HG03558 (cell line): ENCODE measurements around the gene SYNJ2.
"Not testable (repeated sequence)": the region's sequence is repeated elsewhere in the genome, so short reads cannot be mapped to it uniquely, and the experiment has no call there.

Experiments used
- ATAC-seq: cut with Tn5 transposase; IDR thresholded peaks from one replicate; pipeline ENCODE4 v1.9.1; 2021; ENCODE audit warnings: moderate number of reproducible peaks; ENCODE audit not compliant: unreplicated experiment; ENCODE audit errors: extremely low read depth

Gene SYNJ2

DNA sequence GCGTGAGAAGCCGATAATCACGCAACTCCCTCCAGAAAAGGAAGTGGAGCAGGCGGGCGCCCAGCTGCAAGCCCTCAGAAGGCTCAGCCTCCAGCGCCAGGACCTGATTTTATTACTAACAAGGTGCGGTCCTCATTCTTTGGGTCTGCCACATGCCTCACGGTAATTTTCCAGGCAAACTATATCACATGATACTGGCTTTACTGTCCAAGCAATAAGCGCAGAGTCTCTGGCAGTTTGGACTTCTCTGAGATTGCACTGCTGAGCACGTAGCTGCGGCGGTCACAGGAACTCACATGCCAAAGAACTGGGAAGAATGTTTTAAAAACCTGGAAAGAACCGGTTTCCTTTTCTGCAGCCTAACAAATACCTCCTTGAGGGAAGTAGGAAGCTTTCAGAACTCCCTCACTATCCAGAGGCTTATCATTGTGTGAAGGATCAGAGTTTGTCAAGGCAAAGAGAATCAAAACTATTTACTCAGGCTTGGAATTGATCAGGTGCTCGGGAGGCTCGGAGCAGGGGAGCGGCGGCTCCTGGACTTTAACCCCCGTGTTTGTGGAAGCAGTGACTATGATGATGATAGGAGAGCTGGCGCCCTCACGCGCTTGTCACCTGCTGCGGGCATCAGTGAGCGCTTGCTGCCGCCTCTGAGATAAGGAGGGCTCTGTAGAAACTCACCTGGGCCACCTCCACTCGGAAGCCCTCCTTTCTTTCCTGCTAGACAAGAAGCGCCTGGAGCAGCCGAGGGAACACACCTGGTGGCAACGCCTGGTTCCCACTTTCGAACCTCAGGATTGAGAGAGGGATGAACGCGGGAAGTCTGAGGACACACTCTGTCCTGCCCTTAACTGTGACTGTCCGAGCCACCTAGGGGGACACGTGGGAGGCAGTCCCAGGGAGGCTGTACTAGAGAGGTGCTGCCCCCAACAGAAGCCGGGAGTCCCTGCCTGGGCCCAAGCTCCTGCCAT lies 27.2 kb upstream of the SYNJ2 start:
- no peak for ATAC-seq

GRCh38 chr6:157955675-157956074 lies 26.0 kb upstream of the SYNJ2 start:
- no peak for ATAC-seq

DNA sequence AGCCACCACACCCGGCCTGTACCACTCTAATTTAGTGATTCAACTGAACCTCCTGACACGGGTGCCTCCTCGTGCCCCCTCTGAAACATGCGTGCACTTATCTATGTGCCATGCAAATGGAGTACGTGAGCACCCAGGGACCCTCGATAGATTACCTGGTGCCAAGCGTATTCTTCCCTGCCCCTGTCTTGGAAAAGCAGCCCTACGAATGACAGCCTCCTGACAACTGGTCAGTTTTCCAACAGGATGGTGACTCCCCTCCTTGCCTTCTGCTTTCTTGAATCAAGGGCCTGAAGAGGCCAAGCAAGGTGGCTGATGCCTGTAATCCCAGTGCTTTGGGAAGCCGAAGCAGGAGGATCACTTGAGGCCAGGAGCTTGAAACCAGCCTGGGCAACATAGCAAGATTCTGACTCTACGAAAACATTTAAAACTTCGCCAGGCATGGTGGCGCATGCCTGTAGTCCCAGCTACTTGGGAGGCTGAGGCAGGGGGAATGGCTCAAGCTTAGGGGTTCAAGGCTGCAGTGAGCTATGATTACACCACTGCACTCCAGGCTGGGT lies 25.4 kb upstream of the SYNJ2 start:
- ATAC-seq, result no peak

DNA sequence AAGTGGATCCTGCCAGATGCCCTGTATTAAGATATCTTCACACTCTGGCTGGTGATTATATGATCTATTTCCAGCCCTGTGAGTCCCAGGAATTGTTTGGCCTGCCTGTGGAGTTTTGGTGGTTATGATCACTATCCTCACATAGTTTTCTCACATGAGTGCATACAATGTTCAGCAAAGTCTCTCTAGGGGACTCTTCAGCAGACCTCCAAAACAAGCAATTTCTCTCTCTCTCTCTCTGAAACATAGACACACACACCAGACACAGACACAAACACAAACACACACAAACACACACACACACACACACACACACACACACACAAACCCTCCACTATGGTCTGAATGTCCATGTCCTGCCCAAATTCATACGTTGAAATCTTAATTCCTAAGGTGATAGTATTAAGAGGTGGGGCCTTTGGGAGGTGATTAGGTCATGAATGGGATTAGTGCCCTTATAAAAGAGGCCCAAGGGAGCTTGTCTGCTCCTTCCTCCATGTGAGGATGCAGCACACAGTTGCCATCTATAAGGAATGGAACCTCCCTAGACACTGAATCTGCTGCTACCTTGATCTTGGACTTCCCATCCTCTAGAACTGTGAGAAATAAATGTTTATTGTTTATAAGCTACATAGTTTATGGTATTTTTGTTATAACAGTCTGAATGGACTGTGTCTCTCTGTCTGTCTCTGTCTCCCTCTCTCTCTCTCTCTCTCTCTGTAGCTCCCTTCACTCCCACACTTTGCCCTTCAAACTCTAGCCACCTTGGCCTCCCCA lies 22.0 kb upstream of the SYNJ2 start:
- no peak for ATAC-seq

DNA sequence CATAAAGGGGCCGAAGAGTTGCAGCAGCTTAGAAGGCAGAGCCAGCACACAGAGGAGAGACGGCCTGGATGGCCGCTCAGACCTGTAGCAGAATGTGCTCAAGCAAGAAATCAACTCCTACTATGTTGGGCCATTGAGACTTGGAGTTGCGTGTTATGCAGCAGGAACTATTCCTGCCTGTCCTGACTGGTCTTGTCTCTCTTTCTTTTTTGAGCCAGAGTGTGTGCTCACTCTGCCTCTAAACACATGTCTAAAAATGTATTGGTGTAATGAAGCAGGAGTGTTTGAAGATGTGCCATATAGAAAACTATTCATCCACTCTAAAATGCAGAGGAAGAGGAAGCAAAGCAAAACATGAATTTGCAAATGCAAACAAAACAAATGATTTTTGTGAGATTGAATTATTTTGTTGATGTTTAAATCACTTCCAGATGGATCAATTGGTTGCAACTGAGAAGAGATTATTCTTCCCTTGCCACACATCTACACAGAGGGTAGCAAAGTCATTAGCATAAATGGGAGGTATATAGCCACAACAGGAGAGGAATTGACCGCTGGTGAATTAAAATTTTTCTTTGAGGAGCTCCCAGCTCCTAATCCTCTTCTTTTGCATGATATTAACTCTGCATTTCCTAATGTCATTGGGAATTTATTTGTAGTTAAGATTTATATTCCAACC lies 20.4 kb upstream of the SYNJ2 start:
- ATAC-seq, result no peak

- ATAC-seq, result no peak
These were observed 19.7 kb upstream of the SYNJ2 start for GRCh38 chr6:157961832-157962575.

GRCh38 chr6:157962601-157963302 lies 18.9 kb upstream of the SYNJ2 start:
- ATAC-seq, result no peak

GRCh38 chr6:157964100-157964499 lies 17.6 kb upstream of the SYNJ2 start:
- no peak for ATAC-seq

DNA sequence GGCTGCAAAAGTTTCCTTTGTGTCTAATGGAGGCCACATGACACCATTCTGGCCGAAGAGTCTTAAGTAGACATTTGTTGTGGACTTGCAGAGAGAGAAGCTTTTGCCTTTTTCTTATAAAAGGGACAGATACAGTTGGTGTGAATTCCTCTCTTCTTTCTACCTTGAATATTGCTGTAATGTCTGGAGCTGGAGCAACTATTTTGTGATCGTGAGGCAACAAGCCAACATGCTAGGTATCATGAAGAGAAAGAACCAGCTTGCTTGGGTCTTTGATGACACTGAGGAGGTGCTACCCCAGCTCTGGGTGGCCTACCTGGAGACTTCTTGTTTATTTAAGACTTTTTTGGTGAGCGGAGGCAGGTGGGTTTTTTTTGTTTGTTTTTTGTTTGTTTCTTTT lies 16.3 kb upstream of the SYNJ2 start:
- ATAC-seq, result no peak

DNA sequence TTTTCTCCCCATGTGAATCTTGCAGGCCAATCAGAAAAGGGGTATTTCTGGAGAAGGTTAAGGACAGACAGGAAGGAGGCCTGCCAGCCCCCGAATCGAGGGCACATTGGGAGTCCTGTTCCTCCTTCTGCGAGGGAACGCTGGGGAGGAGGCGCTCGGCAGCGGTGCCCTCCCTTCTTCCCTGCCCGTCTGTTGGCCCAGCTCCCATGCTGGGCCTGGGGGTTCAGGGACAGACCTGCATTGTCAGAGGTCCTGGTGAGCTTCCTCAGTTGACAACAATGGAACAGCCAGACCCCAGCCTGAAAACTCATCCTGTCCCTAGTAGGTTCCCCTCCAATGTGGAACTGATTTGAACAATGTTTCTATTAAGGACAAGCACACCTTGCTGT lies 15.1 kb upstream of the SYNJ2 start:
- ATAC-seq, result no peak

GRCh38 chr6:157967020-157967419 lies 14.6 kb upstream of the SYNJ2 start:
- no peak for ATAC-seq

GRCh38 chr6:157967486-157967885 lies 14.2 kb upstream of the SYNJ2 start:
- no peak for ATAC-seq

- ATAC-seq, result not testable (repeated sequence)
These were observed 9.5 kb upstream of the SYNJ2 start for GRCh38 chr6:157972177-157972576.

DNA sequence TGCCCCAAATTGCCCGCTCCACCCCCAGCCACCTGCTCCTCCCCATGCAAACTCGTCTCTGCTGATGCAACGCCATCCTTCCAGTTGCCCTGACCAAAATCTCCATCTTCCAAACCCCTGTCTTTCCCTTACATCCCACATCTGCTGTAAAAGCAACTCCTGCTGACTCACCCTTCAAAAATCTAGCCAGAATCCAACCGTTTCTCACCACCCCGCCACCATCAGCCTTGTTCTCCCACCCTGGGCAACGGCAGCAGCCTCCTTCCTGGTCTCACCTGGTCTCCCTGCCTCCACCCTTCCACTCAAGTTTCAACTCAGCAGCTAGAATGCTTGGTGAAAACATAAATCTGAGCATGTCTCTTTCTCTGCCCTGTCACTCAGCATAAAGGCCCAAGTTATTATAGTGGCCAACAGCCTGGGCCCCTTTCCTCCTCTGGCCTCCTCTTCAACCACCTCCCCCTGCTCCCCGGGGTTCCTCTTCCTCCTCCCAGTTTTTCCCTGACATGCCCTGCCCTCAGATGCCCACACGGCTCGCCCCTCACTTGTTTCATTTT lies 7.2 kb upstream of the SYNJ2 start:
- no peak for ATAC-seq

GRCh38 chr6:157974967-157975366 lies 6.7 kb upstream of the SYNJ2 start:
- ATAC-seq, result no peak

DNA sequence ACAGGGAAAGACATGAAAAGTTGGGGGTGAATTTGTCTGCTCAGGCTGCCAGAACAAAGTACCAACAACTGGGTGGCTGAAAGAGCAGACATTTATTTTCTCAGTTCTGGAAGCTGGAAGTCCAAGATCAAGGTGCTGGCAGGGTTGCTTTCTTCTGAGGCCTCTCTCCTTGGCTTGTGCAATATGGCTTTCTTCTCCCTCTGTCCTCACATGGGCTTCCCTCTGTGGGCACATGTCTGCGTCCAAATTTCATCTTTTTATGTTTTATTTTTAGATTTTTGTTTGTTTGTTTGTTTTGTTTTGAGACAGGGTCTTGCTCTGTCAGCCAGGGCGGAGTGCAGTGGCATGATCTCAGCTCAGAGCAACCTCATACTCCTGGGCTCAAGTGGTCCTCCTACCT lies 6.2 kb upstream of the SYNJ2 start:
- ATAC-seq, result no peak

GRCh38 chr6:157976345-157977175 lies 5.1 kb upstream of the SYNJ2 start:
- ATAC-seq, result no peak

- no peak for ATAC-seq
These were observed 4.4 kb upstream of the SYNJ2 start for GRCh38 chr6:157977176-157977804.
